Parathyroid adenoma (tissue), 2 donors: ENCODE measurements around the gene C17orf78.
"Not testable (repeated sequence)": the region's sequence is repeated elsewhere in the genome, so short reads cannot be mapped to it uniquely, and the experiment has no call there.

ENCODE experiments used
- H2AFZ ChIP-seq: fragments of 300-600 bp; sonication (generic); one replicate; pipeline ENCODE4 v1.7.0; 2017; ENCODE audit warnings: antibody characterized with exemption, mild to moderate bottlenecking
- H3K27ac ChIP-seq: fragments of 300-600 bp; sonication (generic); one replicate; pipeline ENCODE4 v1.7.0; 2017
- H3K27me3 ChIP-seq: fragments of 300-600 bp; sonication (generic); one replicate; pipeline ENCODE4 v1.7.0; 2017; ENCODE audit warnings: low read length; ENCODE audit not compliant: control insufficient read depth, insufficient read depth
- H3K36me3 ChIP-seq: fragments of 300-600 bp; sonication (generic); one replicate; pipeline ENCODE4 v1.7.0; 2017; ENCODE audit warnings: low read length; ENCODE audit not compliant: control insufficient read depth, insufficient read depth
- H3K4me1 ChIP-seq: fragments of 300-600 bp; sonication (generic); one replicate; pipeline ENCODE4 v1.7.0; 2017; ENCODE audit warnings: control low read depth
- H3K4me2 ChIP-seq: fragments of 300-600 bp; sonication (generic); one replicate; pipeline ENCODE4 v1.7.0; 2017; ENCODE audit warnings: low read length
- H3K4me3 ChIP-seq: fragments of 300-600 bp; sonication (generic); one replicate; pipeline ENCODE4 v1.7.0; 2017; ENCODE audit warnings: low read depth, low read length
- H3K79me2 ChIP-seq: fragments of 300-600 bp; sonication (generic); one replicate; pipeline ENCODE4 v1.7.0; 2017; ENCODE audit warnings: control low read depth
- H3K9ac ChIP-seq: fragments of 300-600 bp; sonication (generic); one replicate; pipeline ENCODE4 v1.7.0; 2017; ENCODE audit warnings: mild to moderate bottlenecking
- H3K9me3 ChIP-seq: fragments of 300-600 bp; sonication (generic); one replicate; pipeline ENCODE4 v1.7.0; 2017; ENCODE audit warnings: low read length; ENCODE audit not compliant: control insufficient read depth
- CTCF ChIP-seq: fragments of 300-600 bp; sonication (generic); IDR thresholded peaks from one replicate; pipeline ENCODE4 v1.7.0; 2017; ENCODE audit warnings: antibody characterized with exemption, mild to moderate bottlenecking
- donor health status: primary hyperparathyroidism.

C17orf78 gene

GRCh38 chr17:37430051-37430627 lies 54.4 kb downstream of the C17orf78 start:
- Histone ChIP-seq H3K9ac (no peak overlapping the region), H2AFZ (no peak overlapping the region), H3K9me3 (no peaks in the 10 kb centered on the region), H3K79me2 (no peaks in the 10 kb centered on the region), H3K36me3 (no peaks in the 10 kb centered on the region), H3K4me3 (no peak overlapping the region), H3K27me3 (no peaks in the 10 kb centered on the region), H3K4me1 (no peaks in the 10 kb centered on the region), H3K27ac (no peak overlapping the region), H3K4me2 (no peak overlapping the region)
- no peak for TF ChIP-seq CTCF

- H3K4me2 ChIP-seq = no peak overlapping the region
- H3K36me3 ChIP-seq = no peaks in the 10 kb centered on the region
- no peak overlapping the region for H3K4me3 ChIP-seq
- no peaks in the 10 kb centered on the region for H3K4me1 ChIP-seq
- no peak overlapping the region for H2AFZ ChIP-seq
- TF ChIP-seq CTCF = no peak
- no peak overlapping the region for H3K27ac ChIP-seq
- no peak overlapping the region for H3K9ac ChIP-seq
- H3K27me3 ChIP-seq = no peaks in the 10 kb centered on the region
- H3K79me2 ChIP-seq = no peaks in the 10 kb centered on the region
- no peaks in the 10 kb centered on the region for H3K9me3 ChIP-seq
Measured at GRCh38 chr17:37432671-37433070, 56.9 kb downstream of the C17orf78 start.

- Histone ChIP-seq H3K79me2 (no peaks in the 10 kb centered on the region), H3K36me3 (no peaks in the 10 kb centered on the region)
- TF ChIP-seq CTCF = no peak
Measured at GRCh38 chr17:37438141-37438540, 62.4 kb downstream of the C17orf78 start.

GRCh38 chr17:37440424-37440823 lies 64.6 kb downstream of the C17orf78 start:
- TF ChIP-seq CTCF = no peak
- Histone ChIP-seq H3K9ac (no peak overlapping the region), H3K4me2 (no peak overlapping the region), H2AFZ (no peak overlapping the region), H3K79me2 (no peaks in the 10 kb centered on the region), H3K36me3 (no peaks in the 10 kb centered on the region), H3K27me3 (no peaks in the 10 kb centered on the region), H3K27ac (no peak overlapping the region), H3K4me1 (peaks cover 5% of the 10 kb centered on the region), H3K9me3 (no peaks in the 10 kb centered on the region), H3K4me3 (no peak overlapping the region)

More at GRCh38 chr17:37438141-37438540, 62.4 kb downstream of the C17orf78 start:
- Histone ChIP-seq H2AFZ (no peak overlapping the region), H3K4me2 (no peak overlapping the region), H3K4me3 (no peak overlapping the region), H3K9ac (no peak overlapping the region), H3K27ac (no peak overlapping the region), H3K4me1 (peaks cover 5% of the 10 kb centered on the region), H3K9me3 (no peaks in the 10 kb centered on the region), H3K27me3 (no peaks in the 10 kb centered on the region)

- H3K79me2 ChIP-seq, H2AFZ ChIP-seq, H3K4me2 ChIP-seq, H3K4me3 ChIP-seq, H3K27ac ChIP-seq, H3K27me3 ChIP-seq, H3K9ac ChIP-seq, H3K36me3 ChIP-seq, H3K4me1 ChIP-seq, H3K9me3 ChIP-seq: not testable (repeated sequence)
Measured at GRCh38 chr17:37441369-37442014, 65.7 kb downstream of the C17orf78 start.
